HFFc6 (cell line): ENCODE results near the gene MGAT4B. TPM values are rescaled to one million over a fixed set of nuclear protein-coding genes. Genes with fewer than 3 reads are reported as not detected.
"Not testable (repeated sequence)": the region's sequence is repeated elsewhere in the genome, so short reads cannot be mapped to it uniquely, and the experiment has no call there.

ENCODE experiments used
- DNase-seq: peaks from one replicate; pipeline ENCODE4 v3.0.0-alpha.2; 2018
- H3K27ac Mint-ChIP-seq: 2 replicates; pipeline ENCODE4 v1.8.0; 2020; ENCODE audit warnings: mild to moderate bottlenecking, mixed read lengths
- H3K27me3 Mint-ChIP-seq: 2 replicates; pipeline ENCODE4 v1.8.0; 2021; ENCODE audit warnings: mild to moderate bottlenecking, moderate library complexity, mixed read lengths; ENCODE audit not compliant: insufficient read depth
- H3K36me3 Mint-ChIP-seq: 2 replicates; pipeline ENCODE4 v1.8.0; 2021; ENCODE audit warnings: low read depth, mixed read lengths
- H3K4me1 Mint-ChIP-seq: 2 replicates; pipeline ENCODE4 v1.8.0; 2020; ENCODE audit warnings: low read depth, mixed read lengths
- H3K4me3 Mint-ChIP-seq: 2 replicates; pipeline ENCODE4 v1.8.0; 2020; ENCODE audit warnings: mild to moderate bottlenecking, moderate library complexity, mixed read lengths
- H3K9me3 Mint-ChIP-seq: 2 replicates; pipeline ENCODE4 v1.8.0; 2020; ENCODE audit warnings: mild to moderate bottlenecking, mixed read lengths
- CTCF ChIP-seq: fragments of 200-600 bp; sonication (generic); IDR thresholded peaks from 2 replicates; pipeline ENCODE4 v1.5.0; 2021; ENCODE audit warnings: antibody characterized with exemption, mild to moderate bottlenecking
- total RNA-seq, 6 experiments: library from RNA; stranded (reverse); fragmentation: NEBNext Ultra II Directional; extraction: Animal tissue kit (Norgen Biotek cat#: 25700); gene quantifications; 2 replicates in 1 of 6; 3 replicates in 5 of 6; pipeline ENCODE4 v1.2.3, GENCODE V29; 2021

Gene MGAT4B
- total RNA-seq, 6 experiments from 2014 or later, result 129 to 166 (median 148) TPM

- Mint-ChIP-seq H3K27me3 (peaks cover 1% of the 10 kb centered on the region; the same call in 1 of the 2 replicates), H3K36me3 (no peaks in the 10 kb centered on the region; the same call in 1 of the 2 replicates), H3K4me3 (no peak overlapping the region), H3K27ac (no peak overlapping the region), H3K4me1 (peaks cover 7% of the 10 kb centered on the region), H3K9me3 (no peaks in the 10 kb centered on the region)
- TF ChIP-seq CTCF, result no peak
- no peak for DNase-seq
Observed at GRCh38 chr5:179792612-179793467, 13.8 kb downstream of the MGAT4B start.

GRCh38 chr5:179791881-179792611 lies 14.6 kb downstream of the MGAT4B start:
- TF ChIP-seq CTCF, result no peak
- Mint-ChIP-seq H3K9me3 (no peaks in the 10 kb centered on the region), H3K4me3 (no peak overlapping the region), H3K4me1 (peaks cover 5% of the 10 kb centered on the region), H3K36me3 (no peaks in the 10 kb centered on the region; the same call in 1 of the 2 replicates), H3K27ac (no peak overlapping the region), H3K27me3 (peaks cover 1% of the 10 kb centered on the region; the same call in 1 of the 2 replicates)
- no peak for DNase-seq

GRCh38 chr5:179789278-179789677 lies 17.4 kb downstream of the MGAT4B start:
- H3K4me1 Mint-ChIP-seq, H3K27me3 Mint-ChIP-seq, H3K27ac Mint-ChIP-seq, H3K4me3 Mint-ChIP-seq, DNase-seq, H3K9me3 Mint-ChIP-seq, H3K36me3 Mint-ChIP-seq: not testable (repeated sequence)

GRCh38 chr5:179788193-179788854 lies 18.3 kb downstream of the MGAT4B start:
- no peaks in the 10 kb centered on the region; the same call in 1 of the 2 replicates for H3K4me1 Mint-ChIP-seq
- H3K9me3 Mint-ChIP-seq, result no peaks in the 10 kb centered on the region
- no peak overlapping the region for H3K27ac Mint-ChIP-seq
- no peak overlapping the region for H3K4me3 Mint-ChIP-seq
- H3K27me3 Mint-ChIP-seq, result peaks cover 6% of the 10 kb centered on the region; the same call in 1 of the 2 replicates
- no peak for DNase-seq
- no peak for TF ChIP-seq CTCF
- no peaks in the 10 kb centered on the region for H3K36me3 Mint-ChIP-seq

GRCh38 chr5:179786861-179787260 lies 19.8 kb downstream of the MGAT4B start:
- Mint-ChIP-seq H3K27me3 (peaks cover 15% of the 10 kb centered on the region), H3K4me3 (no peak overlapping the region), H3K27ac (no peak overlapping the region), H3K9me3 (no peaks in the 10 kb centered on the region), H3K4me1 (no peaks in the 10 kb centered on the region), H3K36me3 (no peaks in the 10 kb centered on the region)
- DNase-seq, result no peak
- TF ChIP-seq CTCF, result no peak
